Measurements from ENCODE around the gene NOPCHAP1.
"Not testable (repeated sequence)": the region's sequence is repeated elsewhere in the genome, so short reads cannot be mapped to it uniquely, and the experiment has no call there.

The NOPCHAP1 gene

DNA sequence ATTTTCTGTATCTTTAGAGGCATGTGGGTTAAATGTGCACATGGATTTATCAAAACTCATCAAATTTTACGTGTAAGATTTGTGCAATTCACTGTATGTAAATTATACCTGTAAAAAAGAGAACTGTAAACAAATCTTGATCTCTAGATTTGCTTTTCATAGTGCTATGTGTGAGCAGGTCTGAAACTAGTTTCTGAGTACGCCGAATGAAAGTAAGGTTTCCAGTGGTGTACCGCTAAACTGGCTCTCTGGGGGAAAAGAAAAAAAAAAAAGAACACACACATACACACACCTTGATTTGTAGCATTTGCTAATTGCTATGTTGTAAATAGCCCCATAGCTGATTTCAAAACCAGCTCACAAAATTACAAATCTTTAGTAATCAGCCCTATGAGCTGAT is 19.4 kb upstream of the NOPCHAP1 start:
- no peak for DNase-seq

DNA sequence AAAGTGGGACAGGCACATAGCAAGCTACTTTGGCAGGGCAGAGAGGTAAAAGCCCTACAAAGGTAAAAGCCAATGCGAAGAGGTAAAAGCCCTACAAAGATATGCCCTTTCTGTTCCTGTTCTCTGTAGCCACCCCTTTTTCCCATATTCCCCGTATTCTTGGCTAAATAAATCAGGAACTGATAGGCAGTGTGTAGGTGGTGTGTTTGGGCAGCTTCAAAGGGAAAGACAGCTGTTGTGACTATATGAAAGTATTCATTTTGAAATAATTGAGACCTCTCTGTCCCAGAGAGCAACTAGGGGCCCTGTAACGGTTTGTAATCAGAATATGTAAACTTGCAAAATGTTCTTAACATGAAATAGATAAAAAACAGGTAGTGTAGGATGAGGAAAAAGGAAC is 16.8 kb upstream of the NOPCHAP1 start:
- DNase-seq: no peak

DNA sequence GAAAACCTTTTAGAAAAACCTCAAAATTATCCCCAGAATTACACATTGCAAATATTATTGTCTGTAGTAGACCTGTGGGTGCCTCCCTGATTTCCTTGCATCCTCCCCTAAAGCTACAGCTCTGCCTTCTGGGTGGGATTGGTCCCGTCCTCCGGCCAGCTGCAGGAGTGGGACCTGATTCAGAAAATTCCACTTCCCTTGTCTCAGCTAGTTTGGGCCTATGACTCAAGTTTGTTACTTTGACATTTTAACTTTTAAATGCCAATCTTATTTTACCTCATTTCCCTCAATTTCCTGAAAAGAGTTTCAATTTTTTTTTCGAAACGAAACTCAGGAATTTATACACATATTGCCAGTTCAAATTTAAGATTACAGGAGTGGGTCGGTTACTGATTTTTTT is 14.8 kb upstream of the NOPCHAP1 start:
- no peak for DNase-seq

DNA sequence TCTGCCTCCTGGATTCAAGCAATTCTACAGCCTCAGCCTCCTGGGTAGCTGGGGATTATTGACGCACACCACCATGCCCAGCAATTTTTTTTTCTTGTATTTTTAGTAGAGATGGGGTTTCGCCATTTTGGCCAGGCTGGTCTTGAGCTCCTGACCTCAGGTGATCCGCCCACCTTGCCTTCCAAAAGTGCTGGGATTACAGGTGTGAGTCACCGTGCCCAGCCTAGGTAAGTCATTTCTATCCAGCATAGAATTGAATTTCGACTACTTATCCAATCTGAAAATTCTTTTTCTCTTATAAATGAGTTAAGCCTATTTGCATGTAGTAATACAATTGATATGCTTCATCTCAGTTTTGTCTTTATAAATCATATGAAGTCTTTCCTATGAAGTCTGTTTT is 12.9 kb upstream of the NOPCHAP1 start:
- DNase-seq: no peak

GRCh38 chr12:104974626-104975290 is 11.4 kb upstream of the NOPCHAP1 start:
- no peak for DNase-seq

GRCh38 chr12:104975587-104976343 is 10.4 kb upstream of the NOPCHAP1 start:
- no peak for DNase-seq

GRCh38 chr12:104976703-104977102 is 9.4 kb upstream of the NOPCHAP1 start:
- DNase-seq: no peak

DNA sequence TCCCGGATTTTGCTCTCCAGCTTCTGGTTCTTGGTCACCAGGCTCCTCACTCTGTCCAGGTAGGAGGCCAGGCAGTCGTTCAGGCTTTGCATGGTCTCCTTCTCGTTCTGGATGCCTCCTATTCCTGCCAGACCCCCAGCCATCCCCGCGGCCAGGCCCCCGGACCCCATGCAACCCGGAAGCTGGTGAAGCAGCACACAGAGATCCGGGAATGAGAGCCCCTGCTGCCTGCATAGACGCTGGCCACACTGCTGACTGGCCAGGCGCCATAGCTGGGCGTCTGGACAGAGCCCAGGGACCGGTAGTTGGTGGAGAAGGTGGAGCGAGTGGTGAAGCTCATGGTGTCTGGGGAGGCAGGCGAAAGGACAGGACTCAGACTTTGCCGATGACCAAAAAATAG is 8.4 kb upstream of the NOPCHAP1 start:
- DNase-seq: not testable (repeated sequence)

DNA sequence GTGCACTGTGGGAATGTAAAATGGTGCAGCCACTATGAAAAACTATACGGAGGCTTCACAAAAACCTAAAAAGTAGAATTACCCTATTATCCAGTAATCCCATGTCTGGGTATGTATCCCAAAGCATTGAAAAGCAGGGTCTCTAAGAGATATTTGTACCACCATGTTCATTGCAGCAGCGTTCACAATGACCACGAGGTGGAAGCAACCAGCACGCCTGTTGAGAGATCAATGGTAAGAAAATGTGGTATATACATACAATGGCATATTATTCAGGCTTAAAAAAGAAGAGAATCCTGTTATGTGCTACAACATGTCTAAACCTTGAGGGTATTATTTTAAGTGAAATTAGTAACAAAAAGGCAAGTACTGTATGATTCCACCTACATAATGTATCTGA is 910 bp upstream of the NOPCHAP1 start:
- no peak for DNase-seq

DNA sequence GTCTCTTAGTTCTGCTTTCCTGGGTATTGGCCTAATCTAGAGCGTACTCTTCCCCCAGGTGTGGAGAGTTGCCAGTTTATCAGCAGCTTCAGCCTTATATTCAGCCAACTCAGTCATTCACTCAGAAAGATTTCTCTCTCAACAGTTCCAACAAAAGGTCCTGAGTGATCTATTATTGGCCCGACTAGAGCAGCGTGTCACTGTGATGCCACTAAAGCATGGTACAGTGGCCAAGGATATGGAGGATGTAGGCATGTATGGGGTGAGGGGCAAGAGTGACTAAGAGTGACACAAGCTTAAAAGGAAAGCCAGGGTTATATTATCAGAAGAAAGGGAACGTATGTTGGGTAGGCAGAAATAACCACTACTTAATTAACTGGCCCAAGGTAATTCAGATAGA is 4.8 kb downstream of the NOPCHAP1 start:
- no peak for DNase-seq

DNA sequence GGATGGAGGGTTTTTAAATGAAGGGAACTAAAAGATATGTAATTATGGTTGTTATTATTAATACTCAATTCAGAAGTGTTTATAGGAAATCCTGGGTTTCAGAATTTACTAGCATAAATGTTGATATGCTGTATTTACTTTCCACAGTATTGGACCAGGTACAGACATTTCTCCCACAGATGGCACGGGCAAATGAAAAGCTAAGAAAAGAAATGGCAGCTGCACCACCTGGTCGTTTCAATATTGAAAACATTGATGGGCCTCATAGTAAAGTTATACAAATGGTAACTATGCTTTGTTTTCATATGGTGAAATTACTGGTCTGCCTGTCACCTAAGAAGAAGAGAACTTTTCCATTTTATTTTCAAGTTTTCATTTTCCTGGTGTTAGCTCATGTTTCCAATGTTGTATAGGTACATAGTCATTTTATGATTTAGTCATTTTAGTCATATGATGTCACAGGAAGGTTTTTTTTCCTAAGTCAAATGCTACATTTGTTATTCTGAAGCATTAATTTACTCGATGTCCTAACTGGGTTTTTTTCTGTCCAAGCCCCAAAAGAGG is 5.5 kb downstream of the NOPCHAP1 start:
- DNase-seq: no peak

GRCh38 chr12:104994336-104994735 is 8.2 kb downstream of the NOPCHAP1 start:
- no peak for DNase-seq

- DNase-seq: no peak
These were observed 11.4 kb downstream of the NOPCHAP1 start for GRCh38 chr12:104997541-104997940.

- no peak for DNase-seq
These were observed 12.6 kb downstream of the NOPCHAP1 start for GRCh38 chr12:104998423-104999346.

- DNase-seq: no peak
These were observed 13.2 kb downstream of the NOPCHAP1 start for GRCh38 chr12:104999347-104999685.

GRCh38 chr12:105001476-105001875 is 15.4 kb downstream of the NOPCHAP1 start:
- DNase-seq: no peak

DNA sequence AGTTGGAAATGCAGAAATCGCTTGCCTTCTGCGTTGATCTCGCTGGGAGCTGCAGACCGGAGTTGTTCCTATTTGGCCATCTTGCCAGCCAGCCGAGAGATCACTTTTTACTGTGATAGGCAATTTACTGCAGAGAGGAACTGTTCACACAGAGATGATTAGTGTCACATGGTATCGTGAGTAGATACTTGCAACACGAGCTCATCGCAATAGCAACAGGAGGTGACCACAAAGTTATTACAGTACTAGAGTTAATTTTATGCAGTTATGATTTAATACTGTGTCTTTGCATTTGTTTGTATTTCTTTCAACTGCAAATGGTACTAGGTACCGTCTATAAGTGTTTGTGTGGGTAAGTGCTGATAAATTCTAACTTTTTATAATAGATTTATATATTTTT is 27.8 kb downstream of the NOPCHAP1 start:
- DNase-seq: no peak

GRCh38 chr12:105014603-105015002 is 28.5 kb downstream of the NOPCHAP1 start:
- no peak for DNase-seq

GRCh38 chr12:105015543-105015942 is 29.4 kb downstream of the NOPCHAP1 start:
- DNase-seq: no peak

- DNase-seq: no peak
These were observed 31.9 kb downstream of the NOPCHAP1 start for GRCh38 chr12:105018012-105018411.

DNA sequence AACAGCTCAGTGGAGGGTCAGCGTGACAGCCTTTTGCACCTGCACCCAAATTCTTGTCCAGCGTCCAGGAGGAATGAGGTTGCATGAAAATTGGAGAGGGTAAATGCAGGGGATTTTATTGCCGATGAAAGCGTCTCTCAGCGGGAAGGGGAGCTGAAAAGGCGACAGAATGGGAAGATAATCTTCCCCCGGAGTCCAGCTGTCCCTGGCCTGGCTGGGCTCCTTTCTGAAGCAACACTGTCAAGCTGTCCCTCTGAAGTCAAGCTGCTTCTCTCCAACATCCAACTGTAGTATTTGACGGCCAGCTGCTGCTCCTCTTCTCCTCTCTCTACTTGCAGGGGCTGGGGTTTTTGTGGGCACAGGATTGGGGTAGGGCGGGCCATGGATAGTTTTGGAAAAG is 32.7 kb downstream of the NOPCHAP1 start:
- DNase-seq: no peak

DNA sequence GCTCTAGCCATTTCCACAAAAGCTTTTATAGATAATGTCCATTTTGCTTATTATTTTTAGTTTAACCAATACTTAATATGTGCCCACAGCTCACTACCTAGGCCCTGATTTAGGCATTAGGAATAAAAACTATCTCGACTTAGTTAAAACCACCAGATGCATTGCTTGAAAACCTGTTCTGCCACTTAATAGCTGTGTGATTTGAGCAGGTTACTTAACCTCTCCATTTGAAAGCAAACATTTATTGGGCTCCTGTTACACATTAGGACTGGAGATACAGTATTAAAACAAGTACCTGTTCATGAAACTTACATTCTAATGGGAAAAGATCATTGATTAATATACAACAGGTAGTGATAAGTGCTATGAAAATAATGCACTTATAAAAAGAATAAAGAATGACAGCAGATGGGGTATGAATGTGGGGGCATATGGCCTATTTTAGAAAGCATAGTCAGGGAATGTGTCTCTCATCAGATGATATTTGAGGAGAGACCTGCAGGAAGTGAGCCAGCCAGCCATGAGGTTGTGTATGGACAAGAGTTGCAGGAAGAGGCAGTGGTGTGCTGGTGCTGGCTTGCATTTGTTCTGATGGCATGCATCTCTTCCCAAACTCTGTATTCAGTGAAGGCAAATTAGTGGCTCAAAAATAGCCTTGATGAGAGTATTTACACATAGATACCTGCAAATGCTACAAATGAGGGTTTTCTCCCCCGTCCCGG is 34.3 kb downstream of the NOPCHAP1 start:
- DNase-seq: no peak

GRCh38 chr12:105024928-105025327 is 38.8 kb downstream of the NOPCHAP1 start:
- DNase-seq: no peak
